D341Med (cell line): ENCODE measurements around the gene ALX4.

Experiments
- DNase-seq: peaks from one replicate; pipeline ENCODE4 v3.0.0; 2012; ENCODE audit warnings: low spot score

Gene ALX4

DNA sequence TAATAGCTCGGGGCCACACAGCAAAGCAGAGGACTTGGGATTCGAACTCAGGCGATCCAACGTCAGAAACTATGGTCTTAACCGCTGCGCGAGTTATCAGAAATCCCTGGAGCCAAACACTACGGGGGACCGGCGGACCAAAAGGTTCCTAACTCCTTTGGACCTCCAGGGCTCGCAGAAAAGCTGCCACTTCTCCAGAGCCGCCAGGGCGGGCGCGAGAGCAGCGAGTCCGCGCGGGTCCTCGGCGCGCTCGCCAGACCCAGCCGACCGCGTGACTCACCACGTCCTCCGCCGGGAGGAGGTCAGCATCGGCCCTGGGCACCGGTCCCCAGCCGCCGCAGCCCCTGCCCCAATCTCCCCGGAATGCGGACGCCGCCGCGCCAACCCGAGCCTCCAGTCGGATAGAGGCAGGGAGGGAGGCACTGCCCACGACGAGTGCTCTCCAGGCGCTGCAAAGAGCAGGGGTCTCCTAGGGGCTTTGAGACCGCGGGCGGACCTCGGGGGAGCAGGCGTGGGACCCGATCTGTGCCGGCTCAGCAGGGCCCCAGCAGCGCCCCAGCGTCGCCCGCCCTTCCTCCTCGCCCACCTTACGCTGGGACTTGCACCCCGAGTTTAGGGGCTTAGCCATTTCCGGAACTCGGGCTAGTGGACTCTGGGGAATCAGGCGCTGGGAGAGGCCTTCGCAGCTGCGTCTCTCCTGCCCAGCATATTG is 6.2 kb upstream of the ALX4 start:
- DNase-seq: no peak

DNA sequence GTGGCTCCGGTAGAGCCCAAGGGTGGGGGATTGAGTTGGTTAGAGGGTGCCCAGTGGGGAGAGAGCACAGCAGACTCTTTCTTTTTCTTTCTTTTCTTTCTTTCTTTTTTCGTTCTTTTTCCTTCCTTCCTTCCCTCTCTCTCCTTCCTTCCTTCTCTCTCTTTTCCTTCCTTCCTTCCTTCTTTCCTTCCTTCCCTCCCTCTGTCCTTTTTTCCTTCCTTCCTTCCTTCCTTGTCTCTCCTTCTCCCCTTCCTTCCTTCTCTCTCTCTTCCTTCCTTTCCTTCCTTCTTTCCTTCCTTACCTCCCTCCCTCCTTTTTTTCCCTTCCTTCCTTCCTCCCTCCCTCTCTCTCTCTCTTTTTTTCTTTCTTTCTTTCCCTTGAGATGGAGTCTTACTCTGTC is 4.8 kb upstream of the ALX4 start:
- DNase-seq: no peak

DNA sequence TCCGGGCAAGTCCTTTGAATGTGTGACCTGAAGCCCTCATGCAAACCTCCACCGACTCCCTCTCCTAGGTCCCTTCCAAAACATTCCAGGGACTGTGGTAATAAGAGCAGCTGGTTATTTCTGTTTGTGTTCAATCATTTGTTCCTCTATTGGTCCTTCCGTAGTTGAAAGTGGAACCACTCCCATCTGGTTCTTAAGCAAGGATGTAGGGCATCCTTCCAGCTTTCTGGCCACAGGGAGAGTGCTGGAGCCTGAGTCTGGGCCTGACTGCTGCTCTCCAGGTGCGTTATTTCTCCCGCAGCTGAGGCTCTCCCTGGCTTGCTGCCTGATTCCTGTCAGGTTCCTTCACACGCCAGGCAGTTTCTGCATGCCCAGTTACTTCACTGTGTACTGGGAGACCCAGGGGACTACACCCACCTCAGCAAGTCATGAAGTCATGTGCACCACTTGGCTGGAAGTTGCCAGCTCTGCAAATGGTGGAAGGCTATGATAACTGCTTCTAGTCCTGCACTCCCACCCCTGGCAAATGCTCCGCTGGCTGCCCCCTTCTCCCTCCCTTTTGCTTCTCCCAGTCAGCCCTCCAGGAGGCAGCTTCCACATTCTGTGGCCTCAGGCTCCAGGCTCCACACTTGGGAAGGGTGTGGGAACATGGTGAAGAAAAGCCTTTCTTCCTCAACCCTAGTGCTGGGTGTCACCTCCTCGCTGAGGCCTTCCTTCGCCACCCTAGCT is 4.0 kb upstream of the ALX4 start:
- DNase-seq: no peak

DNA sequence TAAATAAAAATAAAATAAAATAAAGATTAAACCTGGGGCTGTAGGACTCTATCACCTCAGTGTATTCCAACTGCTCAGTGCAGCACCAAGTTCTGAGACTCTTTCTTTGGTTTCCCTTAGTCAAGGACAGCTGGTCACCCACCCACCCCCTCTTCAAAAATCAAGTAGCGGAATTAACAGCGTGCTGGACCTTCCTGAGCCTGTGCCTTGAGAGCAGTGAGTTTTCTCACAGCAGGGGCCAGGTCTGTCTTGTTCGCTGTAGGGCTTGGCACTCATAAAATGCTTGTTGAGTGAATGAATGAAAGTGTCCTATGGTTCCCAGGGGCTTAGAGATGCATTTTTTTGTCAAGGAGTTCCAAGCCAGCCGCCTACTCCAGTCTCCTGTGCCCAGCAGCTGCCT is 2.9 kb upstream of the ALX4 start:
- no peak for DNase-seq

DNA sequence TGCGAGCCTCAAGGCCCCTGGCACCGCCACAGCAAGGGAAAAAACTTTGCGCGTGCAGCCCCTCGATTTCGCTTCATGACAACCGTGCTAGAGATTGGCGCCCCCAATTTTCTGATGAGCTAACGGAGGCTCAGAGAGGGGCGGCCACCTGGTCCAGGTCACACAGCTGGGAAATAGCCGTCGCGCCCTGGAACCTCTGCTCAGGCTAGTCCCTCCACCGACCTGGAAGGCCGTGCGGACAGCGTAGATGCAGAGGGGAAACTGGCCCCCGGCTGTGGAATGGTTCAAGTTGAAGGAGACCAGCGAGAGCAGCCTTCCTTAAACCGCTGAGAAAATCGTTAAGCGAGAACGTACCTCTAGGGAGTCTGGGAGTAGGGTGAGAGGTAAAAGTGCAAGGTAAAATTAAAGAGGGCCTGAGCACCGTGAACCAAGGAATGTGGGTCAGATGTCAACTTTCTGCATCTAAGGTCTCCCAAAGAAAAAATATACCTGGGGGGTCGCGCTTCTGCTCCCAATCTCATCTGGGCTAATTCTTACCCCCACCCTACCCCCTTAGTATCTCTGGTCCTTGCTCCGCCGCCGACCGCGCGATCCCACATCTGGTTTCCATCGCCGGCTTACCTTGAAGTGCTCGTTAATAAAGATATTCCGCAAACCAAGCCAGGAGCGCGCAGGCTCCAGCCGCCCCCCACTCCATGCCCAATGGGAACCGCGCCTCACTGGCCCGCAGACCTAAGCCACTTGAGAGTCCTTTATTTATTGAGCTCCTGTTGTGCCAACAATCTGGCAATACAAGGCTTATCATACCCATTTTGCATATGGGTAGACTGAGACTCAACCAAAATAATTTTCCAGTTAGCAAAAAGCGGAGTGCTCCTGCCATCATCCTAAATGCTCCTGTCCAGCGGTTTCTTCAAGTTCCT is 1.7 kb upstream of the ALX4 start:
- DNase-seq: no peak

DNA sequence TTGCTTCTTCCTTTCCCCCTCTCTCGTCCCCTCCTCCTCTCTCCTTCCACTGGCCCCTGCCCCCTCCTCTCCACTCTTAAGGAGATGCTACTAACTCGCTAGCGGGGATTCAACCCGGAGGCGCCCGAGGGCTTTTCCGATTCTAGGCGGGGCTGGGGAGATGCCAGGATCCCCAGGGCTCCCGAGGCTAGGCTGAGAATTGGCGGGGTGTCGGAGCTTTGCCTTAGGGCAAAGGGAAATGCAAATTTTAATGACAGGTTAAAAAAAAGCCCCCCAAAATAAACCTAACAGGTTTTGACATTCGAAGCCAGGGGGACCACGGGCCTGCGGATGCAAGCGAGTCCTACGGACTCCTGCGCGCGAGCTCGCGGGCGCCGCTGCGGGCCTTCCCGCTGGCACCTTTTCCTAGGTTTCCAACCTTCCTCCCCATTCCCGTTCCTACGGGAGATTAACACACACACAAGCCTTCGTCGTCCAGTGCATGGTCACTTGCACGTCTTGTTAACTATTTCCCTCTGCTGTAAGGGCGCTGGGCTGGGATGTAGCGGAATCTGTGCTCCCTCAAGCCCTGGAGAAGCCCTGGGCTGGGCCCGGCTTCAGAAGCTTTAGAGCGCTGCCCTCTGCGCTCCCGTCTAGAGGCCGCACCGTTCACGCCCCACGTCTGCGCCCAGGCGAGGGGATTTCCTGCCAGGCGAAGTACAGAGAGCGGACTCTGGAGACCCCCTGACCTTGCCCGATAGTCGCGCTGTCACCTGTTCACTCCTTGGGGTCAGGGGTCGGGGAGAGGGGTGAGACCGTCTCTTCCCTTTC is 729 bp upstream of the ALX4 start:
- DNase-seq: no peak

DNA sequence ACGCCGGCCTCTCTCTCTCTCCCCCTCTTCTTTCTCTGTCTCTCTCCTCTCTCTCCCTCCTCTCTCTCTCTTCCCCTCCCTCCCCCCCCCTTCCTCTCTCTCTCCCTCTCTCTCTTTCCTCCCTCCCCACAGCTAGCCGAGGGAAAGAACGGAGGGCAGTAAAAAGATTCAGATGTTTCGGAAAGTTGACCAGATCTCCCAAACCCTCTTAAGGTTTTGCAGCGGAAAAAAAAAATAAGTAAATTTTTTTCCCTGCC is 195 bp upstream of the ALX4 start:
- DNase-seq: no peak

DNA sequence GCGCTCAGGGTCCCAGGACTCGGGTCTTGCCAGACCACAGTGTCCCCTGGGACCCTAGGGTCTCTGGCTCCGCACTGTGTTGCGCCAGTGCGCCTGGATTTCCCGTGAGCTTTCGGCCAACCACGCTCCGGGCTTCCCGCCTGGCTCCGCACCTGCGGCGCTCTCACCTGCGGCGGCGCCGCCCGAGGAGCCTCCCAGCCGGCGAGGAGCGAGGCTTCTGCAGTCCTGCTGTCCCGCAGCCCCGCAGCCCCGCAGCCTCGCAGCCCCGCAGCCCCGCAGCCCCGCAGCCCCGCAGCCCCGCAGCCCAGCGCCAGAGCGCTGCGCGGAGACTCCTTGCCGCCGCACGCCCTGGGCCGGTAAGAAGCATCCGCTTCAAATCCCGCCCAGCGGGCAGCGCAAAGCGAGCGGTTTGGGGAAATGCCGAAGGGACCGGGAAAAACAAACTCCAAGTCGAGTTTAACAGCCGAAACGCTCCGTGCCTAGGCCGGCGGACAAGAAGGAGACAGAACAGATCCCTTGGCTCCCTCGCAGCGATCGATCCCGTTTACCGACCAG is 939 bp downstream of the ALX4 start:
- no peak for DNase-seq

DNA sequence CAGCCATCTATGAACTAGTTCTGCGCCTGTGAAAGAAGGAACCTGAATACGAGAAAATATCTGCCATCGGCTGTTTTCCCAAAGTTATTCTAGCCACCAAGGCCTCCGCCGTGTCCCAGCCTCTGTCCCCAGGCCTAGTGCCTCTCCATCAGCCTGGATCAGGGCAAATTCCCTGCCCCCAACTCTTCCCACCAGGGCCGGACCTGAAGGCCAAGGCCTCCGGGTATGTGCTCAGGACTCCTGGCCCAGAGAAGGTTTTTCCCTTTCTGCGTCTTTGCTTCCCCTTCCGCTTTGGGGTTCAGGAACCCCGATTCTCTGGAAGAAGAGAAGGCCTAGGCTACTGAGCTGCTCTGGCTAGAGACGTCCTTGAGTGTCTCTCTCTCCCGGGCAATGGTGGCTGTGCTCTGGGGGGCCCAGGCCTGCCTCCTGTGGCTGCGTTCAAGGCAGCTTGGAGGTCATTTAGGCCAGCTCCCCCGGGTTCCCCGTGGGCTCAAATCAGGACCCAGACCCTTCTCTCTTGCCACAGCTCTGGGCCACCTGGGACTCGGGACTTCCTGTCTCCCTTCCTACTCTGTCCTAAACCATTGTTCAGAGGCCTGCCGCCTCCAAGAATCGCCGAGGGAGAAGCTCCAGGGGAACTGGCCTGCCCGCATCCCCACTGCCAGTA is 1.6 kb downstream of the ALX4 start:
- DNase-seq: no peak

DNA sequence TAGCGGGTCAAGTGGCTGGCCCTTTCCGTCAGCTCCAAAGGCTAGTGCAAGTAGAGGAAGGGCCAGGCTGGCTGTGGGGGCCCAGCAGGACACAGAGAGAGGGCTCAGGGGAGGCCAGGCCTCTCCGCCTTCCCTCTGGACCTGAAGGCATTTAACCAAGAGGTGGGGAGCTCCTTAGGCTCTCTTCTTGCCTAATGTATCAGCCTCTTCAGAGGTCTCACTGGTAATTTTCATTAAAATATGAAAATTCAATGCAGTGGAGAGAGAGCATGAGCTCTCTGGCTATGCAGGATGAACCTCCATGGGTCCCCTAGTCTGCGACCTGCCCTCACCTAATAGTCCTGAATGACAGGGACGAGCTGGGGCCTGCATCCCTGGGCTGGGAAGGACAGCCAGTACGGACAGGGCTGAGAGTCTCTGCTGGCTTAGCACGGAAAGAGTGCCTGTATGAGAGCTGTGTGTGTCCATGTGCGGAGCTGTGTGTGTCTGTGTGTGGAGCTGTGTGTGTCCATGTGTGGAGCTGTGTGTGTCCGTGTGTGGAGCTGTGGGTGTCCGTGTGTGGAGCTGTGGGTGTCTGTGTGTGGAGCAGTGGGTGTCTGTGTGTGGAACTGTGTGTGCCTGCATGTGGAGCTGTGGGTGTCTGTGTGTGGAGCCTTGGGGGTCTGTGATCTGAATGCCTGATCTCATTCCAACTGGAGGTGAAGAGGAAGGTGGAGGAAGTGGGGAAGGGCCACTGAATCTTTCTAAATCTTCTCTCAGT is 2.4 kb downstream of the ALX4 start:
- DNase-seq: no peak

DNA sequence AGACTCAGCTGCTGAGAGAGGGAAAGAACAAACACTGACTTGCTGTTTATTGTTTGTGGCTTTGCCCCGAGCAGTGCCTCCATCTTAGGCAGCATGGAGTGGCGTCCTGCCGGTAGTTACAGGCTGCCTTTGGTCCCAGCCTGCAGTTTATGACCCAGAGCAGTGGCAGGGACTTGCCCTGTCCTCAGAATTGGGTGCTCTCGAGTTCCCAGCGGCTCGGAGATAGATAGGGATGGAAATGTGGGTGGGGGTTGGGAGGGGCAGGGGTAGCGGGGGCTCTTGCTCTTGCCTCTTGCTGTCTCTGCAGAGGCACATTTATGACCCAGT is 3.1 kb downstream of the ALX4 start:
- DNase-seq: no peak

DNA sequence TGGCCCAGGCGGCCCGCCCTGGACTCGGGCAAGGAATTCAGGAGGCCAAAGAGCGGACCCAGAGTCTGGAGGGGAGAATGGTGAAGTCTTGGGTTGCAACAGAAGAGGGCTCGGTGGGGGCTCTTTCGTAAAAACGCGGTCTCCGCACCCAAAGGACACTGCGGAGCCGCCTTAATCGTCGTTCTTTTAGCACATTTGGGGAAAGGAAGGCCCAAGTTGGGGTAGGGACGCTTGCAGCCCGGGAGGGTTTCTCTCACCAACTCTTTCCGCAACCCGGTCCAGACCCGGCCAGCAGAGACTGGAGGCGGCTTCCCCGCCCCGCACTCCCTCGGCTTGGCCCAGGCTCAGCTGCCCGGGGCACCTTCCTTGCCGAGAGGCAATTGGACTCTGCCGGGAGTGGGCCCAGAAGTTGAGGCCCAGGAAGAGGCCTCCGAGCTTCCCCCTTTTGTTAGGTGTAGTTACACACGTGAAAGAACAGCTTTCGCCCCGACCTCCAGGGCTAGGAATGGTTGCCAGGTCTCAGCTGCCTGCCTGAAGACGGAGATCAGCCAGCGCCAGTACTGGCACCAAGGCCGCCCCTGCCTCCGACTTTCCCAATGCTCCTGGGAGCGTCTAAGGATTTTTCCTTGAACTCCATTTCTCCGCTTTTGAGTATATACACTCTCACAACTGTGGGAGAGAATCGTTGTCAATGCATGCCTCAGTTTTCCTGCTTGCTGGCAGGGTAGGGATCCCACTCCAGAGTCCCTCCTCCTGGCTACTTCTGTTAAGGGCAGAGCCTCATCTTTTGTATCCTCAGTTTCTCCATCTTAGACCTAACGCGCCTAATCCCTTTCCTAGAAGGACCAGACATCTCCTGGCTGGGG is 3.7 kb downstream of the ALX4 start:
- no peak for DNase-seq

DNA sequence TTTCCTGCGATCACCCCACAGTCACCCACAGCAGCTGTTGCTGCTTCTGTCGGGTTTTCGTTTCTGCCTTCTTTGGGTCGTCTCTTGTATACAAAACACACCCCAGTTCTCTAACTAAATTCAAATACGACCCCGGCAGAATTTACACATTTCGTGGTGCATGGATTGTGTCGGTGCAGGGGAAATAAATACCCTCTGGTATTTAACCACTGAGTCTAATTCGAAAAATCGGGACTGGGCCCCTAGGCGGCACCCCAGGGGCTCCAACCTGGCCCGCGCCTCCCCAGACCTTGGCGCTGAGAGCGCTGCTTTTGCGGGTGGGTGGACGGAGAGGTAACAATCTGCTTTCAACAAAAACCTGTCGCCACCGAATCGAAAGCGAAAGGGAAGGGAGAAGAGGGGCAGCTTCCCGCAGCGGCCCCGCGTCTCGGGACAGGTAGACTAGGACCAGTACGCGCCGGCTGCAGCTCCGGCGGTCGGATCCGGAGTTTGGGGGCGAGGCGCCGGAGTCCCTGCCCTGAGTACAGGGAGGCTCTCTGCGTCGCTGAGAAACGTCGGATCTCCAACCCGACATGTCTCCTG is 4.4 kb downstream of the ALX4 start:
- no peak for DNase-seq

DNA sequence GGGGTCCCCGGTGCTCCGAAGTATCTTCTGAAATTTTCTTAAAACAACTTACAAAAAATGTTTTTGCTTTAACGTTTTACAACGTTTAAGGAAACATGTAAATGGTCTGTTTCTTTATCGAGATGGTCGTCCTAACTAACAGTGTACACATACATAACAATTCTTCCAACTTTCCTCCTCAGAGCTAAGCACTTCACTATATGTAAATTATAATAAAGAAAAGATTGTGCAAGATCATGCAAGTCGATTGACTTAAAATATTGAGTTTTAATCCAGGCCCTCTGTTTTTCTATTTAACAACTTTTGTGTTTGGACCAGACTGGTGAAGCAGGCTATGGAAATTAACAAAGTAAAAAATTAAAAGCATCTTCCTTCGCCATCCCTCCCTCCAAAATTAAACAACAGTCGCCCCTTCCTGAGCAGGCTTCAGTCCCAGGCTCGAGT is 4.9 kb downstream of the ALX4 start:
- no peak for DNase-seq

DNA sequence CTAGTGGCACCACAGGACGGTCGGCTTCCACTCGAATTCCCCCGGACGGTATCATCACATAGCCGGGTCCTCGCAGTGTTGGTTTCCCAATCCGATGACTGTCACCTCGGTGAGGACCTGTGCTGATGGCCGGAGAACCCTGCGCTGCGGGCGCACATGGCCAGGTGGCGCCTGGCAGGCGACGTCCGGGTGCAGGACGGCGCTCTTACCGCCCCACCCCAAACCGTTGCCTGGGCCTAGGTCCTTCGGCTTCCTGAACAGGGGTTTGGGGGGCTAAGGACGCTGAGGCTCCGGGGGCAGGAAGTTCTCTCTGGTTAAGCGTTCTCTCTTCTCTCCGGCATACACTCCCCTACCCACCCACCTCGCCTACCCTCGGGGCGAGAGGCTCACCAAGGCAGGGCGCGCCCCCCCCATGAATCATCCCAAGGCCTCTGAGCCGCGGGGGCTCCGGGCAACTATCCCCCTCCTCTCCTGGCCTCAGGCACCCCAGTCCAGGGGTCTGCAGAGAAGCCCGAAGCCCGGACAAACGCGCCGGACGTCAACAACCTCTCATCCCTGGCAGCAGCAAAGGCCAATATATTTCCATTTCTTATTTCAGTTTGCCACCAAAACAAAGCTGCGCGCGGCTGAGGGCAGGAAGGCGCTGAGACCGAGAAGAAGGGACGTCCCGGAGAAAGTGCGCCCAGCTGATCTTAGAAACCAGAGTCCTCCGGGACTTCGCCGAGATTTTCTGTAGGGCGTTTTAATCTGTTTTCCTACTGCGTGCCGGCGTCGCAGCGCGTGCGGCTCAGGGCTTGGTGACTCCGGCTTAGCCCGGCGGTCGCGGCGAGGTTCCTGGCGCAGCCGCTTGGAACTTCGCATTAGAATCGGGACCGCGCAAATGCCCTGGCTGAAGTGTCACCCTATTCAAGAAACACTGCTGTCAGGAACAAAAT is 5.6 kb downstream of the ALX4 start:
- peak; percentile 80 for DNase-seq

DNA sequence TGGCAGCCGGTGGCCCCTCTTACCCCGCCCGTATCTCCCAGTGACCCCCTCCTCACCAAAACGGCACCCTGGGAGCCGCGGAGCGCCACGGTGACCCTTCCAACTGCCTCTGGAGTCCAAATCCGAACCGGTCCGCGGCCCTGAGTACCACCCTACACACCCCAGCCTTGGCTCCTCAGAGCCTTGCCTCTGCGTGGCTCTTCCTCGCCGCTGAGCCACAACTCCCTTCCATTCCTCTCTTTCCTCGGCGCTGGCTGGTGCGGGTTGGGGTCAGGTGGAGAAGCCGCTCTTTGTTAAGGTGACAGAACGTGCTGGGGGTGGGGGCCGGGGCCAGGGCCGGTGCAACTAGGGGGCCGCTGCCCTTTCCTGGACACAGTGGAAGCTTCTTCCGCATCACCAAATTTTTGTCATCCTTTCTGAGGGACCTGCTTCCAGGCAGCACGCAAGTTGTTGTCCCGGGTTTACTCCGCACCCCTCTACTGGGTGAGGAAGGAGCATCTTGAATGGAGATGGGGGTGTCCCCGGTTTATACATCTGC is 6.5 kb downstream of the ALX4 start:
- DNase-seq: no peak

DNA sequence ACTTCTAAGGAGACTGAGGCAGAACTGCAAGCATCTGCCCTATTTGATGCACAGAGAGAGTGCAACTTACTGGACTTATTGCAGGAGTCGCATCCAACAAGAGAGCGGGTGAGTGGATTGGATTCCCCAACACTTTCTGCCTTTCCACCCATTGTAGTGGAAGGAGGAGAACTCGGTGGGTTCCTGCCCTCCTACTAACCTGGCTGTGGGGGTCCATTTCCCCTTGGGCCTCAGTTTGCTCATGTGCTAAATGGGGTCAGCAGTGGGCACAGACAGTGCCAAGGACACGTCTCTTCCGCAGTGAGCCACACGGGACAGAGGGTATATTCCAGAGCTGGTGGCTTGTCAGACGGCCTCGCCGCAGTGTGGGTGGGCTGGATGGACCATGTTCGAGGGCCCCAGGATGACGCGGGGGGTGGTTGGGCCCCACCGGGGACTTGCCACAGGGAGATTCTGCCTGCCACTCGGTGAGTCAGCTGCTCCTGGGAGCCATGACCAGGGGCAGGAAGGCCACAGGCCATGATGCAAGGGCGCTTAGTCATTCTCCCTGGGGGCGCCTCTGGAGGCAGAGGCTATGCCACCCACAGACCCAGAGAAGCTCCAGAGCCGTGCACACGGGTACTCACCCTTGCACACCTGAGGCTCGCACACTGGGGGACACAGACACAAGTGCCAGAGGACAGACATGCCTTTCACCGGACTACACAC is 8.2 kb downstream of the ALX4 start:
- DNase-seq: no peak
